Nucleus accumbens (tissue), 56 donors: Measurements from ENCODE around the gene FDXACB1.

Source experiments
- DNase-seq, 56 donors: peaks; one replicate each; lab custom pipeline; 2025; lab: John Stamatoyannopoulos, UW

Gene FDXACB1

DNA sequence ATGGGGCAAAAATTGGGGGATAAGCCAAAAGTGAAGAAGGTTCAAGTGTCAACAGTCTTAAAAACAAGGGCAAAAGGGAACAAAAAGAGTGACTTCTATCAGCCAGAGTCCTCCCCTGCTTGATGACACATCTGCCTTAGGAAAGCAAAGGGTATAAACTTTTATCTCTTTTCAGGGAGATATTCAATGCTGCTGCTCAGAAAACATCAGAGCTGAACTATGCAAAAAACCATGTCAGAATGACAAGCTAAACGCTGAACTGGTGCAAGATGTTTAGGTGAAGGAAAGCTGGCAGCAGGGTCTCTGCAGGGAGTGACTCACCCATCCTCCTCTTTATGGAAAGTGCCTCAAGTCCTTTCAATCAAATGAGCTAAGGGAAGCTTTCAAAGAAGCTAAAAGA, 32.3 kb downstream of the FDXACB1 start:
- peak in 19 of 56 donors; percentile 3 to 74 (median 38) for DNase-seq

DNA sequence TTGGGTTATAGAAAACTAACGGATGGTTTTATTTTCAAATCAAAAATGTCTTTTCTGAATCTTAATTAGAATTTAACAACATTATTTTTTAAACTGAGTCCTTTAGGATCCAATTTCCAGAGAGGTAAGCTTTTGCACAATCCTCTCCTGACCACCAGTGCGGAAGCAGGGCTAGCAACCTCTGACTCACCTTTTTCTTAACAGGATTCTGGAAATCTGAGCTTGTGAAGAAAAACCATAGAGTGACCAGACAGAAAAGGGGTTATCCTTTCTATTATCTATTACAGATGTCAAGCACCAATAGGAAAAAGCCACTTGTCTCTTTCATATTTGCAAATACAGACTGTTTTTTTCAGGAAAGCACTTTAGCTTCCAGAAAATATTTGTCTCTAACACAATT, 32.9 kb downstream of the FDXACB1 start:
- no peak for DNase-seq

DNA sequence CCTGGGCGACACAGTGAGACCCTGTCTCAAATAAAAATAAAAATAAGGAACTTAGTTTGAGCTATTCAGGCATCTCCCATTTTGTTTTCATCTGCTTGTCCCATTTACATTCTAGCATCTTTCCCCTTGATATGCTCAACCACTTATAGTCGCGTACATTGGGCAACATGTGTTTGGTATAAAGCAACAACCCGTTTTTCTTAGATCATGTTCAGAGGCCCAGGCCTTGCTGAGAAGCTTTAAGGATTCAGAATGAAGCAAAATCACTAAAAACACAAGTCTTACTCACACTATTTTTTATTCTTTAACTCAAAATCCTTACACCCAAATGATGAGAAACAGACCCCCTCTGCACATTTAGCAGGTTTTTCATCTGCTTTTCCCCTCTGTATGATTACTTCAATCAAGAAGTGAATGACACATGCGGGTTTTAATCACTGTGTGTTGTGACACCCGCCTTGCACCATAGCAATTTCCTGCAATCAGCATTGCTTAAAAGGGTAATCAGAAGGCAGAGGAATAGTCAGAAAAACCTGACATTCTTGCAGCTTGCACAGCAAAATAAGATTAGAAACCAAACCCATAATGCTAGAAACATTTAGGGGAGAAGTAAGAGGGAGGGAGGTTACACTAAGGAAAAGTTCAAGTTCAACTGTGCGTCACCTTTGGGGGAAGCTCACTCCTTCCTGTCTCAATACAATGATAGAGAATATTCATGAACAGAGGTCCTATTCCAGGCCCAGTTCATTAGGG, 33.5 kb downstream of the FDXACB1 start:
- peak in 16 of 56 donors; percentile 1 to 57 (median 16) for DNase-seq

DNA sequence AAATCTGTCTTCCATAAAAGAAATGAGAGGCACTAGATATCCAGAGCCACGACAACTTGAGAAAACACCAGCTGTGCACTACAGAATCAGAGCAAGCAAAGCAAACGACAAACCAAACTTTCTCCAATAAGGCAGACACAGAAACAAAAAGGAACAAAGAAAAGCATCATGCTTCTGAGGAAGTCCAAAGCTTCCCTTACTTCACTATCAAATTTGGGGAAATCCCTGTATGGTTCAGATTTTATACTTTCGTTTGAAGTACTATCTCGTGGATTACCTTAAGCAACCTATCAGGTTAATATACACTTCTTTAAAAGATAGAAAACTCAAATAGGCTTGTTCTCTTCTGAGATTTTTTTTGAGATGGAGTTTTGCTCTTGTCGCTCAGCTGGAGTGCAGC, 35.3 kb downstream of the FDXACB1 start:
- no peak for DNase-seq

DNA sequence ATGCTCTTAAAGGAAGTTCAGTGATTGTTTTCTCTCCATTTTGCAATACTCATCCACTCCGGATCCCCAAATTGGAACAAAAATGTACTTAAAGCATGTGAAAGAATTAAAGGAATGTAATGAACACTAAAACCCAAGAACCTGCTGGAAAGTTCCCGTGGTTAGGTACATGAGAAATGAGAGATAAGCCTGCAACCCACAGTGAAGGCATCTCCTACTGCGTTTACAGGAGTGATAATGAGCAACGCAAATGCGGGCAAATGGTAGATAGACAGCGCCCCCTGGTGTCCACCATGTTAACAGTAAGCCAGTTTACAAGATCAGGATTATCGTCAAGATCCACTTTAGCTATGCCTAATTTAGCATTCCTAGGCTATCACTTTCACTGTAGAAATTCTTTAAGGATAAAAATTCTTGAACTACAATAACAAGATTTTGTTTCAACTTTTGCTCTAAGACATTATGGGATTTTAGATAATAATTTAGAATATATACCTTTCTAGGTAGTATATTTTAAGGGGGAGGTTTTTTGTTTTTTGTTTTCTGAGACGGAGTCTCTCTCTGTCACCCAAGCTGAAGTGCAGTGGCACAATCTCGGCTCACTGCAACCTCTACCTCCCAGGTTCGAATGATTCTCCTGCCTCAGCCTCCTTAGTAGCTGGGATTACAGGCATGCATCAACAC, 37.5 kb downstream of the FDXACB1 start:
- DNase-seq, result peak in 55 of 56 donors; percentile 10 to 97 (median 74)

DNA sequence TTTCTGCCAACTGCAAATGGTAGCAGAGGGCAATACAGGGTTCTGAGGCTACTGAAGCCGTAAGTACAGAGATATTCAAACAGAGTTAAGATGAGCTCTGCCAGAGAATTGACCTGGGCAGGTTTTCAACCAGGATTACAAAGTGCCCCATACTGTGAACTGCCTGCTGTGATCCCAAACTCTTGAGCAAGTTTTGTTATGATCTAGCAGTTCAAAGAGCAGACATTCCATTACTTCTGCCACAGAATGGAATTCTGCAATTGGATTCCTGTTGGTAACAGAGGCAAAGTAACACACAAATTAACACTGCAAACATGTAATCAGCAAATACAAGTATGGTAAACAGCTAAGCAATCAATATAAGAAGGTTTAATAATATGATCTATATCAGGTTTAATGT, 38.8 kb downstream of the FDXACB1 start:
- DNase-seq, result no peak

DNA sequence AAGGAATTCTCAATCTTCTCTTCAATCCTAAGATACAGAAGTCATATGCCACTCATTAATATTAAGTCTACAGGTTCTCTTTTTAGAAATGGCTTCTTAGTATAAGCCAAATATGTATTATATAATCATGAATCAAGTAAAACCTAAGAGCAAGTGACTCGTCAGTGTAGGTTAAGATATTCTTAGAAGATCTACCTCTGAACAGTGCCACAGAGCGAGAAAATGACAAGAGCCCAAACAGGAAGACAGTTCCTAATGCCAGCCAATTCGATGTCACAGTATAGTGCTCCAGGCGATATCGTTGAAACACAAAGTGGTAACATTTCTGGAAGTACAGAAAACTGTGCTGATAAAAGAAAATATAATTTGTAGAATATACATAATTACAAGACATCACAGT, 40.9 kb downstream of the FDXACB1 start:
- no peak for DNase-seq

DNA sequence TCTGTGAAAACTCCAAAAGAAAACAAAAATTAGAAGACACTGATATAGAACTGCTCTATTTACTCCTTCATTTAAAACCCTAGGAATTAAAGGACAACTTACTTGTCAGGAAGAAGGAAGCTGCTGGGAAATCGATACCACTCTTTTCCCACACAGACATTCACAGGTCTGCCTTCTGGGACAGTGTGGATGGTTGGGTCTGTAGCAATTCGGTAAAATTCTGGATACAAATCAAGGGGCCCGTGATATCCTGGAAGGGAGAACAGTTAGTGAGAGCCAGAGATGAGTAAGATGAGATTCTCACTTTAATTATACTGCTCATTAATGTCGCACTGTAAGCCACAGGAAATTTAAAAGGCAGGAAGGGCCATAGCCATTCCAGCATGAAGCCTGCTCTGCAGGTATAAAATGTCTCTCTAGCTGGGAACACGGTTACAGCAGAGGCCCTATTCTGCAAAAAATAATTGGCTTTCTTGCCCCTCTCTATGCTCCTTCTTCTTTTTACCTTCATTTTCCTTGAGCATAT, 41.5 kb downstream of the FDXACB1 start:
- DNase-seq, result no peak

DNA sequence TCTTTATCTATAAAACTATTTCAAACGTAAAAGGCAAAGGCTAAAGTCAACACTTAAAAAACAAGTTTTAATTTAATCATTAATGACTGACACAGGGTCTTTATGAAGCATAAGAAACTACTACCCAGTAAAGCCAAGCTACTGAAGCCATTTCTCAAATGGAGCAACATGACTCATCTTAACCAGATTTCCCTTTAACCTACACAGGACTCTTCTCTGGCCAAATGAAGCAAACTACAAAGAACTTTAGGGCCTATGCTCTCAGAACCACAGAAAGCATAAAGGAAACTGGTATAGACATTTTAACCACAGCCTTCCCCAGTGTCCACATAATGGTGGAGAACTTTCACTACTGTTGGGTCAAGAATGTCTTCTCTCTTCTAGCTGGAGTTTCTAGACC, 42.2 kb downstream of the FDXACB1 start:
- DNase-seq, result no peak

DNA sequence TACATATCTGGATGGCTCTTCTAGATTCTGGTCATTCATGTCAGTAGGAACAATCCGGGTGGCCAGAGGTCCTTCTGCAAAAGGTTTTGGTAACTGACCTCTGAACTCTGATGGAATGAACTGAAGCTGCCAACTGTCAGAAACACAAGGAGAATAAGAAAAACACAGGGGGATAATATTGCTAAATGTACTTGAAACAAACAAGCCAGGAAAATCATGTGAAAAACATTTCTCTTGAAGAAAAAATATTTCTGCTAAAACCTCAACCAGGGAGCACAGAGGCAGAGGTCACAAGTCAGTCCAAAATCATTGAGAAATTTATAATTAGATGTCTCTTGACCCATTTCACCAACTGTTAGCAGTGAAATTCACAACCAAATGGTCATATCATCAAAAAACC, 42.8 kb downstream of the FDXACB1 start:
- no peak for DNase-seq

DNA sequence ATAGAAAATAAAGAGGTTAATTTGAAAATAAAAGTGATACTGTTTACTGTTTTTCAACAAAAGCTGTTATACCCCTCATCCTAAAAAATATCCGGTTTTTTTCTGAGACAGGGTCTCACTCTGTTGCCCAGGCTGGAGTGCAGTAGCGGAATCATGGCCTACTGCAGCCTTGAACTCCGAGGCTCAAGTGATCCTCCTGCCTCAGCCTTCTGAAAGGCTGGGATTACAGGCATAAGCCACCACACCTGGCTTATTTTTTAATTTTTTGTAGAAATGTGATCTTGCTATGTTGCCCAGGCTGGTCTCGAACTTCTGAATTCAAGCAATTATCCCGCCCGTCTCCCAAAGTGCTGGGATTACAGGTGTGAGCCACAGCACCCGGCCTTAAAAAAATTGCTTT, 43.3 kb downstream of the FDXACB1 start:
- DNase-seq, result no peak

DNA sequence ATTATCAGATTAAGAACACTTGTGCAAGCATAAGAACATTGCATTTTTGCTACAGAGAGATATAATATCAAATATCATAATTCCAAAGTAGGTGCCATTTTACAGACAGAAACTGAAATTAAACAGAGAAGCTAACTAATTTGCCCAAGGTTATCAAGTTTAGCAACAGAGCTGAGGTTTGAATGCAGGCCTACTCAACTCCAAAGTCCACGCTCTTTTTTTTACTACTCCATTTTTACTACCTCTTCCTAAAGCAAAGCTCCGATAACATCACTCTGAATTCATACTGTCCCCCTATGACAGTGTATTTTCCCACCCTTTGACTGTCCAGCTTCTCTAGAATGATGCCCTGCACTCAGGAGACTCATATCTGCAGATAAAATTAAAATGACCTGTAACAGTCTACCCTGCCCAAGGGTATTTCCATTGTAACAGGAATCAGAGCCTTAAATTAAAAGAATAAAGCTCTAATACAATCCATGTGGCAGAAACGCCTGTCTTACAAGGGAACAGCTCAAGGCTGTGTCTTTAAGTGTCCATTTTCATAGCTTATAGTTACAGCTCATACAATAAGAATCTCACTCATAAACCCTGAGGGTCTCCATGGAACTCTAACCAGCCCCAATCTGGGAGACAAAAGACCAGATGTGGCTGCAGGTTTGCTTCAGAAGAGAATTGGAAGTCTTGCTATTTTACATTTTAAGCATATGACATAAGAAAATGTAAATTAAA, 44.4 kb downstream of the FDXACB1 start:
- no peak for DNase-seq

DNA sequence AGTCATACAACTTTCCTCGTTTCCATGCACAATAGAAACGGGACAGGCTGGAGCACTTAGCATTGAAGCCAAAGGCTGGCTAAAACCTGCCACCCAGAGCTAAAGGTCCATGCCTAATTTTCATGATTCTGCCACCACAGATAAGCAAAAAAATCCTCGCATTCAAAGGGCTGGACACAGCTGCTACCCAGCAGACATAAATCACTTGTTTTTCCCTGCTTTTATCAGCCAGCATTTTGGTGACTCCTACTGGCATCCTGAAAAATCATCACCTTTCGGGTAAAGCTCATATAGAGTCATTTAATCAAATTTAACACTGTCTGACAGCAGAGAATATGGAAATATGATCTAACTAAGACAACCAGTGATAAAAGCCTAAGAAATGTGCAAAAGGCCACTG, 45.4 kb downstream of the FDXACB1 start:
- no peak for DNase-seq

DNA sequence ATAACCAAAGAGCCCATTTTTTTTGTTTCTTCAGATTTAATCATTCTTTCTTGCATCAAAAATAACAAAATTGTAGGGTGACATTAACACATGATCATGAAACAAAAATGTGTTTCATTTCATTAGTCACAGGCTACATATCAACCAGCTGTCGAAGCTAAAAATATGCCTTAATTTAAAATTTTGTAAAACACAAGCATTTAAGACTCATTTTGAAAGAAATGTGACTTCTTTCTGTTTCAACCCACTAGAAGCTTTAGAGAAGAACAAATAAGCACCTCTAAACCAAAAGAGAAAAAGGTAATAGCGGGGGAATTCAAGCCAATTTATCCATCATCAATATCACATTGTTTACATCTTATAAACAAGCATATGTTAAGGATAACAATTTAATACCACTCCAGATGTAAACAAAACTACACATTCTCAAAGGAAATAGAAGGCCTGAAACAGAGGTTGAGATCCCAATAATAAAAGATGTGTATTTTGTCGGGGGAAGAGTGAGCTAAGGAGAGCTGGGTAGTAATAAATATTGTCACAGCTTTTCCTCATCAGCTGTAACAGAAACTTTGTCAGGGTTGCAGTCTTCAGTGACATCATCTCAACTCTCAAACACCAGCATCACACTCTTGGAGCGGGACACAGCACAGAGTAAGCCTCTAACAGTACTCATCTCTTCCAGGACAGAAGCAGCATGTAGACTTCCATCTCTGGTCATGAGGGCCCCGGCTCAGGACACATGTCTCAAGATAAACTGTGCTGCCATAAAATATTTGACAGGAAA, 49.6 kb downstream of the FDXACB1 start:
- no peak for DNase-seq

DNA sequence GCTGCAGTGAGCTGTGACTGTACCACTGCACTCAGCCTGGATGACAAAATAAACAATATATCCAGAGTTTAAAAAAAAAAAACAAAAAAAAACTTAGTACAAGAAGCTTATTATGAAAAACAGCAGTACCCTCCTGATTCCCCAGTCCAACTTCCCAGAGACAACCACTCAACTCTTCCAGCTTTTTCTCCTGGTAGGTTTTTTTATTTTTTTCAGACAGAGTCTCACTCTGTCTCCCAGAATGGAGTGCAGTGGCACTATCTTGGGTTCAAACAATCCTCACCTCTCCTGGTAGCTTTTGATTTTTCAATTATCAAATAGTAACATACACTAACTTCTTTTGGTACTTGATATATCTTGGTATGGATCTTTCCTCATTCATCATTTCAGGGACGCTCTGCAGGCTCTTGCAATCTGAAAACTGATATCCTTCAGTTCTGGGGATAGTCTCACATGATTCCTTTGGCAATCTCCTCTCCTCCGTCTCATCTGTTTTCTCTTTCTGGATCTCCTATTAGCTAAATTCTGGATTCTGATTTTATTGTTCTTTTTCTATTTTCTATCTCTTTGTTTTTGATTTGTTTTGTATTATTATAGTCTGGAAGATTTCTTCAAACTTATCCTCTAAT, 52.5 kb downstream of the FDXACB1 start:
- DNase-seq, result no peak
